Chondrocyte (in vitro differentiated cells): ENCODE measurements around the gene SHOC2. TPM values are rescaled to one million over a fixed set of nuclear protein-coding genes. Genes with fewer than 3 reads are reported as not detected.

Experiments
- DNase-seq: peaks from one replicate; pipeline ENCODE4 v3.0.0; 2021; ENCODE audit warnings: mixed read lengths, low spot score
- H3K27ac Mint-ChIP-seq: one replicate; pipeline ENCODE4 v1.8.0; 2021; ENCODE audit warnings: mild to moderate bottlenecking, moderate library complexity, mixed read lengths; ENCODE audit not compliant: unreplicated experiment
- H3K27me3 Mint-ChIP-seq: 2 replicates; pipeline ENCODE4 v1.8.0; 2021; ENCODE audit warnings: low read depth, mixed read lengths
- H3K36me3 Mint-ChIP-seq: 2 replicates; pipeline ENCODE4 v1.8.0; 2021; ENCODE audit warnings: low read depth, mixed read lengths
- H3K4me1 Mint-ChIP-seq: 2 replicates; pipeline ENCODE4 v1.8.0; 2021; ENCODE audit warnings: low read depth, mild to moderate bottlenecking, mixed read lengths
- H3K4me3 Mint-ChIP-seq: one replicate; pipeline ENCODE4 v1.8.0; 2021; ENCODE audit warnings: mild to moderate bottlenecking, moderate library complexity, mixed read lengths; ENCODE audit not compliant: unreplicated experiment
- H3K9me3 Mint-ChIP-seq: 2 replicates; pipeline ENCODE4 v1.8.0; 2021; ENCODE audit warnings: low read depth, mixed read lengths
- CTCF ChIP-seq: fragments of 200-600 bp; sonication (generic); IDR thresholded peaks from 2 replicates; pipeline ENCODE4 v1.5.0; 2021; ENCODE audit warnings: antibody characterized with exemption, mild to moderate bottlenecking, moderate library complexity
- total RNA-seq: library from RNA; stranded (reverse); gene quantifications from 3 replicates; pipeline ENCODE4 v1.2.1, GENCODE V29; 2021

Gene SHOC2
- total RNA-seq, 1 donor from 2014 or later, result 65.9 TPM

GRCh38 chr10:110881247-110881646 lies 38.2 kb upstream of the SHOC2 start:
- no peak for DNase-seq
- Mint-ChIP-seq H3K9me3 (no peaks in the 10 kb centered on the region), H3K27ac (peak overlapping the region; percentile 90), H3K36me3 (peaks cover 38% of the 10 kb centered on the region), H3K27me3 (no peaks in the 10 kb centered on the region), H3K4me3 (no peak overlapping the region), H3K4me1 (peaks cover 56% of the 10 kb centered on the region)
- TF ChIP-seq CTCF, result no peak

GRCh38 chr10:110881905-110882304 lies 37.5 kb upstream of the SHOC2 start:
- Mint-ChIP-seq H3K4me3 (no peak overlapping the region), H3K4me1 (peaks cover 57% of the 10 kb centered on the region), H3K27me3 (no peaks in the 10 kb centered on the region), H3K9me3 (no peaks in the 10 kb centered on the region), H3K36me3 (peaks cover 39% of the 10 kb centered on the region), H3K27ac (peak overlapping the region; percentile 90)
- TF ChIP-seq CTCF, result no peak
- no peak for DNase-seq

GRCh38 chr10:110883924-110884323 lies 35.5 kb upstream of the SHOC2 start:
- Mint-ChIP-seq H3K4me3 (peak overlapping the region; percentile 58), H3K36me3 (peaks cover 39% of the 10 kb centered on the region), H3K4me1 (peaks cover 52% of the 10 kb centered on the region), H3K9me3 (no peaks in the 10 kb centered on the region), H3K27ac (peak overlapping the region; percentile 76), H3K27me3 (no peaks in the 10 kb centered on the region)
- no peak for DNase-seq
- no peak for TF ChIP-seq CTCF

GRCh38 chr10:110885932-110886674 lies 33.3 kb upstream of the SHOC2 start:
- Mint-ChIP-seq H3K27me3 (no peaks in the 10 kb centered on the region), H3K36me3 (peaks cover 41% of the 10 kb centered on the region), H3K4me3 (no peak overlapping the region), H3K9me3 (no peaks in the 10 kb centered on the region), H3K27ac (peak overlapping the region; percentile 39), H3K4me1 (peaks cover 42% of the 10 kb centered on the region)
- DNase-seq, result no peak
- no peak for TF ChIP-seq CTCF

- no peak for DNase-seq
- no peaks in the 10 kb centered on the region for H3K27me3 Mint-ChIP-seq
- H3K9me3 Mint-ChIP-seq, result no peaks in the 10 kb centered on the region
- peaks cover 30% of the 10 kb centered on the region for H3K4me1 Mint-ChIP-seq
- H3K36me3 Mint-ChIP-seq, result peaks cover 34% of the 10 kb centered on the region
- H3K4me3 Mint-ChIP-seq, result no peak overlapping the region
- no peak for TF ChIP-seq CTCF
- H3K27ac Mint-ChIP-seq, result no peak overlapping the region
Observed at GRCh38 chr10:110887560-110887959, 31.8 kb upstream of the SHOC2 start.
